Measurements from ENCODE around the gene ENTPD1. TPM values are rescaled to one million over a fixed set of nuclear protein-coding genes. Genes with fewer than 3 reads are reported as not detected.
A peak's percentile ranks its signal among the peaks of the same experiment; 100 is the strongest.
"Not testable (repeated sequence)": the region's sequence is repeated elsewhere in the genome, so short reads cannot be mapped to it uniquely, and the experiment has no call there.

The ENTPD1 gene
- 1 to 10 TPM; 1.8 to 4.3 (median 1.8) TPM for polyA plus RNA-seq

- DNase-seq, result no peak
- H3K4me1 Mint-ChIP-seq, result peaks cover 15 to 32% of the 10 kb centered on the region in 2 donors
- peaks cover 0 to 3% (median 0%) of the 10 kb centered on the region in 3 donors for H3K36me3 Mint-ChIP-seq
- H3K4me3 Mint-ChIP-seq, result peak within 1 kb of the TSS; percentile 34 to 71 (median 45)
- H3K9me3 Mint-ChIP-seq, result peaks cover 0 to 2% (median 0%) of the 10 kb centered on the region in 6 donors
- H3K27ac Mint-ChIP-seq, result peak within 1 kb of the TSS in 4 of 6 donors; percentile 14 to 57 (median 44)
- peaks cover 0 to 15% (median 6%) of the 10 kb centered on the region in 3 donors for H3K27me3 Mint-ChIP-seq (ENCODE audit: low read depth in 3 of 3)
These were observed at the start of gene ENTPD1 for GRCh38 chr10:95756041-95756761. ENTPD1 (plus strand) TSS chr10:95756163; CDS start chr10:95756240, 77 bp downstream.

DNA sequence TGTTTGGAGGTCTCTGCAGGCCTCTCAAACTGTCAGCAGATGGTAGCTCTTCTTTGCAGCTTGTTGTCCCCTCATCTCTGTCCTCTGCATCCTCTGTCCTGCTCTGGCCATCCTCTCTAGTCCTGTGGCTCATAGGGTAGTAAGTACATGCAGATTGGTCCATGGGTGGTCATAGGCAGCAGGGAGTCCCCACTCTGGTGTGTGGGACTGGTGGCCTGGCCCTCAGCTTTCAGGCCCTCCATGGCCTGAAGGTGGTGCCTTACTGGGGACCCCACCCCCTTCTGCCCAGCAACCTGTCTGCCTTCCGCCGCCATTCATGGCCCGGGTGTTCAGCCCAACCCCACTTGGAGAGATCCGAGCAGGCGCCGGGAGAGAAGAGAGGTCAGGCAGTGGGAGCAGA, 49.4 kb upstream of the ENTPD1 start:
- DNase-seq, result no peak
- no peaks in the 10 kb centered on the region for H3K4me1 Mint-ChIP-seq

GRCh38 chr10:95706990-95707389, 49.0 kb upstream of the ENTPD1 start:
- DNase-seq, result no peak
- Mint-ChIP-seq H3K27me3 (ENCODE audit: low read depth in 3 of 3) (no peaks in the 10 kb centered on the region), H3K36me3 (no peaks in the 10 kb centered on the region), H3K9me3 (peaks cover 0 to 1% (median 0%) of the 10 kb centered on the region in 6 donors), H3K27ac (no peak overlapping the region), H3K4me3 (no peak overlapping the region), H3K4me1 (no peaks in the 10 kb centered on the region)

More for the DNA sequence above, 49.4 kb upstream of the ENTPD1 start:
- no peak overlapping the region for H3K4me3 Mint-ChIP-seq
- H3K27me3 Mint-ChIP-seq (ENCODE audit: low read depth in 3 of 3), result no peaks in the 10 kb centered on the region
- no peak overlapping the region for H3K27ac Mint-ChIP-seq
- H3K9me3 Mint-ChIP-seq, result peaks cover 0 to 1% (median 0%) of the 10 kb centered on the region in 6 donors
- H3K36me3 Mint-ChIP-seq, result no peaks in the 10 kb centered on the region

DNA sequence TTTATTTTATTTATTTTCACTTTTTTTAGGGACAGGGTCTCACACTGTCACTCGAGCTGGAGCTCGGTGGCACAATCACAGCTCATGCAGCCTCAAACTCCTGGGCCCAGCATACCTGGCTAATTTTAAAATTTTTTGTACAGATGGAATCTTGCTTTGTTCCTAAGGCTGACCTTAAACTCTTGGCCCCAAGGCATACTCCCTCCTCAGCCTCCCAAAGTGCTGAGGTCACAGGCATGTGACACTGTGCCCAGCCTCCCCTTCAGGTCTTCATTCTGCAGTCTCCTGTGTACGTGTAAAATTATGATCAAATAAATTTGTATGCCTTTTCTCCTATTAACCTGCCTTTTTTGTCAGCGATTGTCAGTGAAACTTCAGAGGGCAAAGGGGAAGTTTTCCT, 44.5 kb upstream of the ENTPD1 start:
- Mint-ChIP-seq H3K36me3 (no peaks in the 10 kb centered on the region), H3K9me3 (peaks cover 0 to 1% (median 0%) of the 10 kb centered on the region in 6 donors), H3K27ac (no peak overlapping the region), H3K4me3 (no peak overlapping the region), H3K27me3 (ENCODE audit: low read depth in 3 of 3) (no peaks in the 10 kb centered on the region), H3K4me1 (no peaks in the 10 kb centered on the region)
- no peak for DNase-seq

- Mint-ChIP-seq H3K4me3 (no peak overlapping the region), H3K4me1 (no peaks in the 10 kb centered on the region), H3K27me3 (ENCODE audit: low read depth in 3 of 3) (peaks cover 1 to 2% (median 2%) of the 10 kb centered on the region in 3 donors), H3K36me3 (no peaks in the 10 kb centered on the region), H3K27ac (no peak overlapping the region), H3K9me3 (no peaks in the 10 kb centered on the region)
- DNase-seq, result no peak
These were observed 39.5 kb upstream of the ENTPD1 start for GRCh38 chr10:95716466-95716865.

- Mint-ChIP-seq H3K36me3 (no peaks in the 10 kb centered on the region), H3K4me1 (no peaks in the 10 kb centered on the region), H3K4me3 (no peak overlapping the region), H3K9me3 (no peaks in the 10 kb centered on the region), H3K27ac (no peak overlapping the region), H3K27me3 (ENCODE audit: low read depth in 3 of 3) (peaks cover 1 to 2% (median 2%) of the 10 kb centered on the region in 3 donors)
- no peak for DNase-seq
These were observed 39.1 kb upstream of the ENTPD1 start for GRCh38 chr10:95716866-95717265.

- not testable (repeated sequence) for H3K27me3 Mint-ChIP-seq (ENCODE audit: low read depth in 3 of 3); H3K4me1 Mint-ChIP-seq; DNase-seq; H3K4me3 Mint-ChIP-seq; H3K9me3 Mint-ChIP-seq; H3K27ac Mint-ChIP-seq; H3K36me3 Mint-ChIP-seq
These were observed 35.2 kb upstream of the ENTPD1 start for GRCh38 chr10:95720745-95721144.

DNA sequence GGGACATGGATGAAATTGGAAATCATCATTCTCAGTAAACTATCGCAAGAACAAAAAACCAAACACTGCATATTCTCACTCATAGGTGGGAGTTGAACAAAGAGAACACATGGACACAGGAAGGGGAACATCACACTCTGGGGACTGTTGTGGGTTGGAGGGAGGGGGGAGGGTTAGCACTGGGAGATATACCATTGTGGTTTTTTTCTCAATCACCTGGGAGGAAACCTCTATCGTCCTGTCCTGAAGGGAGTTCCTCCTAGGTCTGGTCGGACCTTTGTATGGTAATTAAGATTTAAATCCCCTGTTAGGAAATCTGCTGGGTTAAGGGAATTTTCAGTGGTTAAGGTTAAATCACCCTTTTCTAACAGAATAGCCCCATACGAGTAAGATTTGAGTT, 33.5 kb upstream of the ENTPD1 start:
- not testable (repeated sequence) for H3K9me3 Mint-ChIP-seq; H3K4me3 Mint-ChIP-seq; H3K27me3 Mint-ChIP-seq (ENCODE audit: low read depth in 3 of 3); H3K27ac Mint-ChIP-seq; H3K4me1 Mint-ChIP-seq; DNase-seq; H3K36me3 Mint-ChIP-seq

DNA sequence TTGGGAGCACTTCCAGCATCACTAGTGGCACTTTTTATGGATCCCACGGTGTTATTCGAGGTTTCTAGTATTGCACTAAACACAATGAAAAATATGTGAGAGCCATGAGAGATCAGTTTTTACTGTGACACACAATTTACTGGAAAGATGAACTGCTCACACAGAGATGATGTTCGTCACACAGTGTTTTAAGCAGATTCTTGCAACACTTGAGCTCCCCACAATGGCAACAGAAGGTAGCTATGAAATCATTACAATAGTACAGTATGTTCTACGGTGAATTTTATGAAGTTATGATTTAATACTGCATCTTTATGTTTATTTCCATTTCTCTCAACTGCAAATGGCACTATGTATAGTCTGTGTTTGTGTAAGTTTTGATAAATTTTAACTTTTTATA, 27.4 kb upstream of the ENTPD1 start:
- Mint-ChIP-seq H3K9me3 (peaks cover 12 to 19% (median 16%) of the 10 kb centered on the region in 6 donors), H3K4me3 (no peak overlapping the region), H3K4me1 (no peaks in the 10 kb centered on the region), H3K27me3 (ENCODE audit: low read depth in 3 of 3) (peaks cover 0 to 6% (median 4%) of the 10 kb centered on the region in 3 donors), H3K36me3 (peaks cover 0 to 5% (median 0%) of the 10 kb centered on the region in 3 donors), H3K27ac (no peak overlapping the region)
- DNase-seq, result no peak

DNA sequence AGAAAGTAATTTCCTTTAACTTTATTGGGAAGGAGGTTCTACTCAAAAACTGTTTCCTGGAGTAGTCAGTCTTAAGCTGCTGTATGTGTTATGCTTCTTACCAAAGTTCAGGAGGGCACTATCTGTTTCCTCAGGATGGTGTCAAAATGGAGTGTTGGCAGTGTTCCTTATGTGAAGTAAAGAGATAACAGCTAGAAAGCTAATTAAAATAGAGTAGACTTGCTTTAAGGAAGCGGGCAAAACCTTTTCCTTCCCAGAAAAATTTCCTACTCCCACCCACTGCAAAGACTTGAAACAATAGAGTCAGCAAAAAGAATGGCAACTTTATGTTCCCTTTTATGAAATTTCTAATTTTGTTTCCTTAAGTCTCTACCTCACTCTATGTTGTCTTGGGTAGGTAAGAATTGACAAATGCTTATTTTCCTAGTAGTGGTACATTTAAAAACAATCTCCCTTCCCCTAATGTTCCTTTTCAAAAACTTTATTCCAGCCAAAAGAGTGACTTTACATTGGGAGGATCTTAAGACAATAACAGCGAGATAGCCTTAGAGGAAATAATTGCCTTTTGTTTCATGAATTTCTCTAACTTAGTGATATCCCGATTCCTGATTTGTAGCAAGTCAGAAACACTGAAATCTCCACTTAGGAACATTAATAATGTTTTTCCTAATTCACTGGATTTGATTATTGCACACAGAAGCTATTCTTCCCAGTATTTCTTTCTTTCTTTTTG, 26.5 kb upstream of the ENTPD1 start:
- Mint-ChIP-seq H3K4me1 (no peaks in the 10 kb centered on the region), H3K9me3 (peaks cover 12 to 21% (median 18%) of the 10 kb centered on the region in 6 donors), H3K27me3 (ENCODE audit: low read depth in 3 of 3) (peaks cover 0 to 8% (median 6%) of the 10 kb centered on the region in 3 donors), H3K27ac (no peak overlapping the region), H3K4me3 (no peak overlapping the region), H3K36me3 (peaks cover 0 to 5% (median 0%) of the 10 kb centered on the region in 3 donors)
- no peak for DNase-seq

DNA sequence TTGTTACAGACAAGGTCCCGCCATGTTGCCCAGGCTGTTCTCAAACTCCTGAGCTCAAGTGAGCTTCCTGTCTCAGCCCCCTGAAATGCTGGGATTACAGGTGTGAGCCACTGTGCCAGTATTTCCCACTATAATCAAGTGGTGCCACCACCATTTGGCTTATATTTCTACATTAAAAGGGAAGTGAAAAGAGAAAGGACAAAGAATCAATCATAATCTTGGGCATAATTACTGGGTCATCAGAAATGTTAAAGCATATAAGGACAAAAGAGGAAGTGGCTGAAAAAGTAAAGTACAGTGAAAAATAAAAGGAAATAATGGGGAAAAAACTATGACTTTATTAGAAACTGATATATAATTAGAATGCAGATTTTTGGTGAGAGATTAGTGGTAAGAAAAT, 25.7 kb upstream of the ENTPD1 start:
- H3K27me3 Mint-ChIP-seq (ENCODE audit: low read depth in 3 of 3), result peaks cover 0 to 6% (median 6%) of the 10 kb centered on the region in 3 donors
- no peak overlapping the region for H3K4me3 Mint-ChIP-seq
- H3K9me3 Mint-ChIP-seq, result peaks cover 12 to 21% (median 18%) of the 10 kb centered on the region in 6 donors
- H3K4me1 Mint-ChIP-seq, result no peaks in the 10 kb centered on the region
- peaks cover 0 to 5% (median 0%) of the 10 kb centered on the region in 3 donors for H3K36me3 Mint-ChIP-seq
- no peak for DNase-seq
- no peak overlapping the region for H3K27ac Mint-ChIP-seq

GRCh38 chr10:95732907-95733306, 23.1 kb upstream of the ENTPD1 start:
- not testable (repeated sequence) for H3K36me3 Mint-ChIP-seq; H3K27ac Mint-ChIP-seq; H3K27me3 Mint-ChIP-seq (ENCODE audit: low read depth in 3 of 3); H3K4me1 Mint-ChIP-seq; DNase-seq; H3K4me3 Mint-ChIP-seq
- peaks cover 12 to 21% (median 18%) of the 10 kb centered on the region in 6 donors for H3K9me3 Mint-ChIP-seq

DNA sequence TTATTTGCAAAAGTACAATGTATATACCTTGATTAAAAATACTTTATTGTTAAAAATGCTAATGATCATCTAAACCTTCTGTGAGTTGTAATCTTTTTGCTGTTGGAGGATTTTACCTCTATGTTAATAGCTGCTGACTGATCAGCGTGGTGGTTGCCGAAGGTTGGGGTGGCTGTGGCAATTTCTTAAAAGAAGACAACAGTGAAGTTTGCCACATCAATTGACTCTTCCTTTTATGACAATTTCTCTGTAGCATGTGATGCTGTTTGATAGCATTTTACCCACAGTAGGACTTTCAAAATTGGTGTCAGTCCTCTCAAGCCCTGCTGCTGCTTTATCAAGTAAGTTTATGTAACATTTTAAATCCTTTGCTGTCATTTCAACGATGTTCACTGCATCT, 16.9 kb upstream of the ENTPD1 start:
- H3K36me3 Mint-ChIP-seq, result no peaks in the 10 kb centered on the region
- no peak overlapping the region for H3K27ac Mint-ChIP-seq
- no peak overlapping the region for H3K4me3 Mint-ChIP-seq
- H3K9me3 Mint-ChIP-seq, result peaks cover 0 to 2% (median 0%) of the 10 kb centered on the region in 6 donors
- peaks cover 0 to 10% of the 10 kb centered on the region in 2 donors for H3K4me1 Mint-ChIP-seq
- DNase-seq, result no peak
- peaks cover under 1 to 3% (median 3%) of the 10 kb centered on the region in 3 donors for H3K27me3 Mint-ChIP-seq (ENCODE audit: low read depth in 3 of 3)

GRCh38 chr10:95741807-95742467, 14.0 kb upstream of the ENTPD1 start:
- H3K9me3 Mint-ChIP-seq, result no peaks in the 10 kb centered on the region
- H3K27ac Mint-ChIP-seq, result peak overlapping the region in 1 of 6 donors; percentile 32
- H3K4me1 Mint-ChIP-seq, result peaks cover 0 to 10% of the 10 kb centered on the region in 2 donors
- no peaks in the 10 kb centered on the region for H3K36me3 Mint-ChIP-seq
- peaks cover 0 to 3% (median 0%) of the 10 kb centered on the region in 3 donors for H3K27me3 Mint-ChIP-seq (ENCODE audit: low read depth in 3 of 3)
- no peak overlapping the region for H3K4me3 Mint-ChIP-seq
- peak in 2 of 3 donors; percentile 7 to 10 for DNase-seq

Data from immature natural killer cell (primary cell).